ENCODE results near the gene EDIL3. TPM values are rescaled to one million over a fixed set of nuclear protein-coding genes. Genes with fewer than 3 reads are reported as not detected.
A peak's percentile ranks its signal among the peaks of the same experiment; 100 is the strongest.

Gene EDIL3
- total RNA-seq, 1 donor from 2014 or later: 86.1 TPM

DNA sequence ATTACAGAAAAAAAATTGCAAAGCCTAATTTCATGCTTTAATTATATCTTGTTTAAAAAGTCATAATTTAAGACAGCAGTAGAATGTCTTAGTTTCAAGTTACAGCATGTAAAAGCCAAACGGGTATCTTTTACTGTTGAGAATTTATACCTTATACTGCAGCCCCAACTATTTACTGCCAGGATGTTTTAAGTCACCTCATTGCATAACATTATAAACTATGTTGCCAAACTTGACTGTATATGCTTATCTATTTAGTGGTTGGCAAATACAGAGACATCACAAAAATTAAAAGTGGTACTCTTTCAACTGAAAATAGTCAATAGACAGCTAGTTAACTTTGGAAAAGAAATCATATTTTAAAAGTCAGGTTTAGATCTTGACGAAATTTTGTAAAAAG, 119.5 kb downstream of the EDIL3 start:
- no peak for DNase-seq (ENCODE audit: low read depth)

GRCh38 chr5:84260939-84261338, 123.7 kb downstream of the EDIL3 start:
- DNase-seq (ENCODE audit: low read depth): no peak

GRCh38 chr5:84260140-84260539, 124.5 kb downstream of the EDIL3 start:
- no peak for DNase-seq (ENCODE audit: low read depth)

- DNase-seq (ENCODE audit: low read depth): no peak
Observed at GRCh38 chr5:84259283-84260045, 125.2 kb downstream of the EDIL3 start.

- DNase-seq (ENCODE audit: low read depth): peak; percentile 72
Observed at GRCh38 chr5:84257061-84257460, 127.6 kb downstream of the EDIL3 start.

DNA sequence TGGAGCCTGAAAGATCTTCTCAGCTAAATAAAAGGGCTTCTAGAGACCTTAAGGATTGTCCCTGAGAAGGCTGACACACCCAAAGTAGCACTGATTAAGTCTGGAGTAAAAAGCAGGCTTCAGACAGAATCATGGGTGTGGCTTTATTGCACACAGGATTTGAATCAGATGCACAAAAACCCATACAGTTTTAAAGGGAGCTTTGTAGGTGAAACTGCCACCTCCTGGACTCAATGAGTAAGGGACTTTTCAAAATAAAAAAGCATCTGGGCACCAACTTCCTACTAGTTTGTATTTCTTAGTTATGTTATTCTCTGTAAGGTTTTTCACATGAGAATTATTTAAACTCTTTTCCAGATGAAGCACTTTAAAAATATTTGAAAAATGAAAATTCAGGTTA, 129.4 kb downstream of the EDIL3 start:
- DNase-seq (ENCODE audit: low read depth): peak; percentile 37

GRCh38 chr5:84253946-84254345, 130.7 kb downstream of the EDIL3 start:
- DNase-seq (ENCODE audit: low read depth): no peak

- no peak for DNase-seq (ENCODE audit: low read depth)
Observed at GRCh38 chr5:84251503-84251902, 133.2 kb downstream of the EDIL3 start.

GRCh38 chr5:84249918-84250630, 134.6 kb downstream of the EDIL3 start:
- peak; percentile 93 for DNase-seq (ENCODE audit: low read depth)

DNA sequence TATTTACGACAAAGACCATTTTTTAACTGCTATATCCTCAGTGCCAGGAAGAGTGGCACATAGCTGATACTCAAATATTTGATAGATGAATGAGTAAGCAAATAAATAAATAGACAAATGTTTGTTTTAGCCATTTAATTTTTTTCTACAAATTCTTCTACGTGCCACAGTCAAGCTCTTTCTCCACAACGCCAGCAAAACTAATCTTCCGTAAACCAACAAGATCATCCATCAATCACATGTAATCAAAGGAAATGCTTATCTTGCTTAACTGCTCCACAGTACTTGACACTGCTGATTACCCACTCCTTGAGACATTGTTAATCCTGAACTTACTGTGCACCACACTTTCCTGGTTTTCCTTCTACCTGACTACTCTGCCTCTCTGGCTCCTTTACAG, 136.7 kb downstream of the EDIL3 start:
- DNase-seq (ENCODE audit: low read depth): no peak

- DNase-seq (ENCODE audit: low read depth): no peak
Observed at GRCh38 chr5:84242286-84242685, 142.4 kb downstream of the EDIL3 start.

GRCh38 chr5:84239494-84239893, 145.2 kb downstream of the EDIL3 start:
- no peak for DNase-seq (ENCODE audit: low read depth)

DNA sequence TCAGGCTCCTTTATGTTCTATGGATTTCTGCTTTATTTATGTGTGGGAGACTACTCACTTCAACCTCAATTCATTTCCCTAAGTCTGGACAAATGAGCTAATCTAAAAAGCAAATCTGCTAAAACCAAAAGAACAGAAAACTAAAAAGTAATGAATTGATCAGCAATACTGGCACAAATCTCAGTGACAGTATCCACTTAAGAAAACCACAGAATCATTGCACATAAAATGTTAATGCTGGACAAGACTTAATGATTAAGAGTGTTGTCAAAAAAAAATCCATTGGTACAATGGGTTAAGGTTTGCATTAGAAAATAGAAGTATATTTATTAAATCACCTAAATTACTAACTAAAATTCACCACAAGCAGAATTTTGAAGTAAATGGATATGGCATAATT, 147.6 kb downstream of the EDIL3 start:
- no peak for DNase-seq (ENCODE audit: low read depth)

DNA sequence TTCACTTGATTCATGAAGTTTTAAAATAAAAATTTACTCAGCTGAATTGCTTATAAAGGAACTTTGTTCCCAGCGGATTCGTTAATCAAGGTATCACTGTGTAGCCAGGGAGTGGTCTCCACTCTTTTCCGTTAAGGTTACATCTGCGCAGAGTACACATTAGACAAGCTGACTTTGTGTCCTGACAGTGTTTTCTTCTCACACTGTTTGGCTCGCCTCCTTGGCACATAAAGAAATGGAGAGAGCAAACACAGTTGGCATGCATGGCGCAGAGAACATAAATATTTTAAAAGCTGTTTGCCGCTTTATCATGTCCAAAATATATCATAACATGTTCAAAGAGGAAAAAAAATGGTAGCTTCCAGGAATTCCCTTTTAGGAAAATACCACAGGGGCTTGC, 153.2 kb downstream of the EDIL3 start:
- no peak for DNase-seq (ENCODE audit: low read depth)

- no peak for DNase-seq (ENCODE audit: low read depth)
Observed at GRCh38 chr5:84229045-84229444, 155.6 kb downstream of the EDIL3 start.

DNA sequence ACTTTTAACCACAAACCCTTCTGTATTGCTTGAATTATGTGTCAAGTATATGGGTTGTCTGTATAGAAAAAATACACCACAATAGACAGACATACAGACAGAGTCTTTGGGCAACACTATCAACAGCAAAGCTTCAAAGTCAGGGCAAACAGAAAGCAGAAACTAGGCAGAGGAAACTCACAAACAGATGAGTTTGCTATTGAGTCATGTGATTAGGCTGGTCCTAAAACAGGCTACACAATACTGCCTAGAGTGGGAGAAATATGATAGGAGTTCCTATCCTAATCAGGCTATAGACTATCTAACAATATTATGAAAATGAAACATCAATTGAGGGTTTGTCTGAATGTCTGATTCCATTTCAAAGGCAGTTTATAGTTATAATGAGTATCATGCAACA, 156.4 kb downstream of the EDIL3 start:
- DNase-seq (ENCODE audit: low read depth): peak; percentile 39

DNA sequence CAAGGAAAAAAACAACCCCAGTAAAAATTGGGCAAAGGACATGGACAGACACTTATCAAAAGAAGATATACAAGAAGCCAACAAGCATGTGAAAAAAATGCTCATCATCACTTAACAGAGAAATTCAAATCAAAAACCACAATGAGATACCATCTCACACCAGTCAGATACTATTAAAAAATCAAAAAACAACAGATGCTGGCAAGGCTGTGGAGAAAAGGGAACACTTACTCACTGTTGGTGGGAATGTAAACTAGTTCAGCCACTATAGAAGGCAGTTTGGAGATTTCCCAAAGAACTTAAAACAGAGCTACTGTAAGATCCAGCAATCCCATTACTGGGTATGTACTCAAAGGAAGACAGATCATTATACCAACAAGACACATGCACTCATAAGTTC, 157.4 kb downstream of the EDIL3 start:
- DNase-seq (ENCODE audit: low read depth): peak; percentile 79

DNA sequence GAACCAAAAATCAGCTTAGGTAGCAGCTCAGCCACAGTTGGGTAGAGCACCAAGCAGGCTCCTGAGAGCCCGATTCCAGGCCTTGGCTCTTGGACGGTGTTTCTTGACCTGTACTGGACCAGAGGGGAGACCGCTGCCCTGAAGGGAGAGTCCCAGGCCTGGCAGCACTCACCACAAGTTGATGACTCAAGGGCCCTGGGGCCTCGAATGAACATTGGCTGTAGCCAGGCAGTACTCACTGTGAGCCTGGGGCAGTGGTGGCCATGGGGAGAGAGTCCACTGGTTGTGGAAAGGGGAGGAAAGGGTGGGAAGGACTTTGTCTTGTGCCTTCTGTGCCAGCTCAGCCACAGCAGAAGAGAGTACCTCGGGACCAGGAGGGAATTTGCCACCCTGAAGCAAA, 166.1 kb downstream of the EDIL3 start:
- no peak for DNase-seq (ENCODE audit: low read depth)

DNA sequence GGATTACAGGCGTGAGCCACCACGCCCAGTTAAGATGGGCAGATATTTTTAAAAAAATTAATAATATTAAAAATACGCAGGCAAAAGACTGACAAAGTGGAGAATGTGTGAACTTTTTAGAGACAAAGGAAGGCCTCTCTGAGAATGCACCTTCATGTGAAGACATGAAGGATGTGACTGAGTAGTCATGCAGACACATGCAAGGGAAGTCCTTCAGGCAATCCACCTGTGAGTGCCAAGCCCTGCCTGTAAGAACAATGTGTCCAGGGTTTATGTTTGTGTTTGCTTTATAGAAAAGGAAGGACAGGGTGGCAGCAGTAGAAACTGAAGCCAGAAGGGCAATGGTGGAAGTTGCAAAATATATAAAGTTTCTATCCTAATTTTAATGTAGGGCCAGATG, 169.2 kb downstream of the EDIL3 start:
- DNase-seq (ENCODE audit: low read depth): no peak

- DNase-seq (ENCODE audit: low read depth): no peak
Observed at GRCh38 chr5:84213861-84214260, 170.8 kb downstream of the EDIL3 start.

DNA sequence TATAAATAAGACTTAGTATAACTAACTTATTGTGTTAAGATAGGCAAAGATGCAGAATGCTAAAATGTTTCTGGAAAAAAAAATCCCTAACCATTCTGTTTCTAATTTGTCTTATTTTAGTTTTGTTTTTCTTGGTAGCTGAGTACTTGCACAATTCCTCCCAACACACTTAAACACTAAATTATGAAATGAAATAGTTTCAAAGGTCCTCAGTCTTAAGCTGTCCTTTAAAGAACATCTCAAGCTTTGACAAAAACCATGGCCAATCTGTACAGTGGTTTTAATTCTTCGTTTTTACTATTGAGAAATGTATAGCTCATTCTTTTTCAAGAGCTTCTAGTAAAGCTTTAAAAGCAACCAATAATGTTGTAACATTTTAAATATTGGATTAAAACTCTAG, 171.5 kb downstream of the EDIL3 start:
- no peak for DNase-seq (ENCODE audit: low read depth)

DNA sequence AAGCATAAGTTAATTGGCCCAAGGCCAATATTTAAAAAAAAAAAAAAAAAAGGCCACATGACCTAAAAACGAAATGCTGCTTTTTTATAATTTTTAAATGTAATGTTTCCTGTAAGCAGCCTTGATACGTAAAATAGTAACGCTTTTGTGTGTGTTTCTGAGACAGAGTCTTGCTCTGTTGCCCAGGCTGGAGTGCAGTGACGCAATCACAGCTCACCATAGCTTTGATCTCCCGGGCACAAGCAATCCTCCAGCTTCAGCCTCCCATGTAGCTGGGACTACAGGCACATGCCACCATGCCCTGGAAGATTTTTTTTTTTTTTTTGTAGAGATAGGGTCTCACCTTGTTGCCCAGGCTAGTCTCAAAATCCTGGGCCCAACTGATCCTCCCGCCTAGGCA, 179.9 kb downstream of the EDIL3 start:
- DNase-seq (ENCODE audit: low read depth): no peak

- no peak for DNase-seq (ENCODE audit: low read depth)
Observed at GRCh38 chr5:84202136-84202535, 182.5 kb downstream of the EDIL3 start.
